Thyroid gland (tissue), 4 donors: Measurements from ENCODE around the gene FALEC. TPM values are rescaled to one million over a fixed set of nuclear protein-coding genes. Genes with fewer than 3 reads are reported as not detected.
A peak's percentile ranks its signal among the peaks of the same experiment; 100 is the strongest.

Experiments
- DNase-seq, 2 donors: peaks; one replicate each; pipeline ENCODE4 v3.0.0-alpha.2; 2019
- H3K27ac ChIP-seq, 3 donors: fragments of 200-600 bp; sonication (generic); 1 replicate in 2 of 3; 2 replicates in 1 of 3; pipeline ENCODE4 v1.5.1; 2016 to 2019; ENCODE audit warnings: mild to moderate bottlenecking in 1 of 3, moderate library complexity in 1 of 3
- H3K27me3 ChIP-seq: fragments of 200-600 bp; sonication (generic); one replicate; pipeline ENCODE4 v1.5.1; 2019
- H3K36me3 ChIP-seq, 2 donors: fragments of 200-600 bp; sonication (generic); one replicate each; pipeline ENCODE4 v1.5.1; 2016 to 2019
- H3K4me1 ChIP-seq, 2 donors: fragments of 200-600 bp; sonication (generic); one replicate each; pipeline ENCODE4 v1.5.1; 2017 to 2019
- H3K4me3 ChIP-seq, 3 donors: fragments of 200-600 bp; sonication (generic); replicated peaks in 1 of 3; 1 replicate in 2 of 3; 2 replicates in 1 of 3; pipeline ENCODE4 v1.5.1; 2016; ENCODE audit warnings: mild to moderate bottlenecking in 1 of 3
- H3K9me3 ChIP-seq: fragments of 200-600 bp; sonication (generic); one replicate; pipeline ENCODE4 v1.5.1; 2017
- POLR2A ChIP-seq, 2 donors: fragments of 450-650 bp; IDR thresholded peaks; one replicate each; pipeline ENCODE4 v1.6.1; 2017; ENCODE audit warnings: antibody characterized with exemption in 2 of 2, mild to moderate bottlenecking in 2 of 2, moderate library complexity in 1 of 2
- WGBS, 2 donors: methylation state at CpG; one replicate each; pipeline ENCODE4 v1.1.5; 2017; 5-methylcytosine and 5-hydroxymethylcytosine counted together
- intact Hi-C: fragments of 100-400 bp; cut with DNase I; formaldehyde crosslinking; loops from one replicate; pipeline ENCODE4 v1.15.1; 2023
- total RNA-seq, 4 donors: library from RNA; depleted of rRNA; stranded (reverse); fragments of >200 nt; gene quantifications; one replicate each; pipeline ENCODE4 v1.2.3, GENCODE V29; 2016
- TF ChIP-seq, protein P1 (sequence below), 6 experiments: fragments of 200-600 bp in 3 of 6; fragments of 450-650 bp in 3 of 6; sonication (generic) in 3 of 6; IDR thresholded peaks; one replicate each; pipeline ENCODE4 v1.5.1; 2016 to 2019; ENCODE audit warnings: antibody characterized with exemption in 6 of 6, mild to moderate bottlenecking in 2 of 6, inconsistent platforms in 1 of 6, moderate library complexity in 1 of 6

Gene FALEC
- total RNA-seq, 4 donors from 2014 or later, result not detected

DNA sequence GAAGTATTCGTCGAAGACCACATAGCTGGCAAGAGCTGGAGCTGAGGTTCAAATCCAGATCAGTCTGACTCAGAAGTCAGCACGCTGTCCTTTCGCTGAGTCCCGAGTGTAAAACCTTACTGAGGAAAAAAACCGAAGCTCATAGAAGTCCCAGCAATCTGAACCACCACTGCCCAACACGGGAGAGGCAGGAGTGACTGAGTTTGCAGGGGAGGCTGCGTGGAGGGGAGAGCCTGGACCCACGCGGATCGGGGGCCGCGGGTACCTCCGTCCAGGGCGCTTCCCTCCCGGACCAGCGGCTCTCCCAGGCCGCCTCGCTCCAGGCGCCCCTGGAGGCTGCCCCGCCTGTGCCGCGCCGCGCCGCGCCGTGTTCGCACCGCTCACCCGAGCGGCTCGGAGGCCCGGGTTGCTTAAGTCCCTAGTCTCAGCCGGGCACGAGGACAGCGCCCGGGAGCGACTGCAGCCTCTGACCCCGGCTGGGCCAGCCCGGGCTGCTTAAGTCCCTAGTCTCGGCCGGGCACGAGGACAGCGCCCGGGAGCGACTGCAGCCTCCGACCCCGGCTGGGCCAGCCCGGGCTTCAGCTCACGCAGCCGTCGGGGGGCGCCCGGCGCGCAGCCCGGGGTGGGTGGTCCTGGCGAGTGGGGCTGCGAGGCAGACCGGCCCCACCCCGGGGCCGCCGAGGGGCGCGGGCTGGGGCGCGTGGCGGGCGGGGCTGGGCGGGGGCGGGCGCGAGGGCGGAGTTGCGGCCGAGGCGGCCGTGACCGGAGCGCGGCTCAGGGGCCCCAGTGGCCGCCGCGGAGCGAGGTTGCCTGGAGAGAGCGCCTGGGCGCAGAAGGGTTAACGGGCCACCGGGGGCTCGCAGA, 33.3 kb downstream of the FALEC start, which contains the start of gene ADAMTSL4:
Gene ADAMTSL4, plus strand, starts transcription at position 777 of the 864 bp plus-strand sequence. CDS start 2,881 bp downstream, outside the sequence.
- Histone ChIP-seq H3K36me3 (no peaks in the 10 kb centered on the region), H3K4me1 (peaks cover 6 to 40% of the 10 kb centered on the region in 2 donors), H3K4me3 (peak within 1 kb of the TSS in 1 of 3 donors; percentile 43), H3K9me3 (no peaks in the 10 kb centered on the region), H3K27ac (peak within 1 kb of the TSS in 2 of 3 donors; percentile 80 to 85), H3K27me3 (no peaks in the 10 kb centered on the region)
- TF ChIP-seq, protein P1, sequence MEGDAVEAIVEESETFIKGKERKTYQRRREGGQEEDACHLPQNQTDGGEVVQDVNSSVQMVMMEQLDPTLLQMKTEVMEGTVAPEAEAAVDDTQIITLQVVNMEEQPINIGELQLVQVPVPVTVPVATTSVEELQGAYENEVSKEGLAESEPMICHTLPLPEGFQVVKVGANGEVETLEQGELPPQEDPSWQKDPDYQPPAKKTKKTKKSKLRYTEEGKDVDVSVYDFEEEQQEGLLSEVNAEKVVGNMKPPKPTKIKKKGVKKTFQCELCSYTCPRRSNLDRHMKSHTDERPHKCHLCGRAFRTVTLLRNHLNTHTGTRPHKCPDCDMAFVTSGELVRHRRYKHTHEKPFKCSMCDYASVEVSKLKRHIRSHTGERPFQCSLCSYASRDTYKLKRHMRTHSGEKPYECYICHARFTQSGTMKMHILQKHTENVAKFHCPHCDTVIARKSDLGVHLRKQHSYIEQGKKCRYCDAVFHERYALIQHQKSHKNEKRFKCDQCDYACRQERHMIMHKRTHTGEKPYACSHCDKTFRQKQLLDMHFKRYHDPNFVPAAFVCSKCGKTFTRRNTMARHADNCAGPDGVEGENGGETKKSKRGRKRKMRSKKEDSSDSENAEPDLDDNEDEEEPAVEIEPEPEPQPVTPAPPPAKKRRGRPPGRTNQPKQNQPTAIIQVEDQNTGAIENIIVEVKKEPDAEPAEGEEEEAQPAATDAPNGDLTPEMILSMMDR (IDR thresholded peaks at IDR 0.05), result peak in 1 of 6 experiments; percentile 20
- peak in 1 of 2 donors; percentile 34 for TF ChIP-seq POLR2A (IDR thresholded peaks at IDR 0.05)
- WGBS, 2 donors, result 2 to 3% methylated on average over 16 to 19 of the region's 91 CpGs
- intact Hi-C loops, result no loop called here
- DNase-seq, result peak; percentile 73 to 78

DNA sequence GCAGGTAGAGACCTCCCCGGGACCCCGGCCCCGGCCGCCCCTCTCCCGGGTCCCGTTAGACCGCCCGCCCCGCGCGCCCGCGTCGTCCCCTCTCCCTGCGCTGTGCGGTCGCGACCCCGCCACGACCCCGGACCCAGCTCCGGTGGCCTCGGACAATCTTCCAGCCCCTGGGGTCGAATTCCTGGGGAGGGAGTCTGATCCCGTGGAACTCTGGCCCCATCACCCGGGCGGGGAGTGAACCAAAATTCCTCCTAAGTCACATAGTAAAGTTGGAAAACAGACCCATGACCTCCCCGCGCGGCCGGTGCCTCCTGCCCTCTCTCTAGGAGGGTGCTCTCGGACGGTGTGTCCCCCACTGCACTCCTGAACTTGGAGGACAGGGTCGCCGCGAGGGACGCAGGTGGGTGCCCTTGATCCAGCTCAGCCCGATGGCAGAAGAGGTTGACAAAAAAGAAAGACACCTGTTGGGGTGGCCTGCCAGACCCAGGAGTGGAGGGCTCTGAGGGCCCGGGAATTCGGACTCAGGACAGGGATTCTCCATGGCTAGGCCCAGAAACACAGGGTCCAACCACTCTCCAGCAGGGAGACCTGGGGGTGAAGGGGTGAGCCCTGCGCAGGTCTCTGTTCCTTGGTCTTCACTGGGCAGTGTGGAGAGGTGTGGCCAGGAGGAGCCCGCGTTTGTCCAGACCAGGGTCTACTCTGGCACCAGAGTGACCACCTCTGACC, 34.1 kb downstream of the FALEC start:
- TF ChIP-seq, protein P1 (IDR thresholded peaks at IDR 0.05), result peak in 1 of 6 experiments; percentile 16
- no peak for TF ChIP-seq POLR2A (IDR thresholded peaks at IDR 0.05)
- H3K4me3 ChIP-seq, result peak overlapping the region in 1 of 3 donors; percentile 43
- intact Hi-C loops, result loop anchor here (10.0 kb wide), 1 partner anchor 445 kb away; no protein-coding TSS in a partner anchor

DNA sequence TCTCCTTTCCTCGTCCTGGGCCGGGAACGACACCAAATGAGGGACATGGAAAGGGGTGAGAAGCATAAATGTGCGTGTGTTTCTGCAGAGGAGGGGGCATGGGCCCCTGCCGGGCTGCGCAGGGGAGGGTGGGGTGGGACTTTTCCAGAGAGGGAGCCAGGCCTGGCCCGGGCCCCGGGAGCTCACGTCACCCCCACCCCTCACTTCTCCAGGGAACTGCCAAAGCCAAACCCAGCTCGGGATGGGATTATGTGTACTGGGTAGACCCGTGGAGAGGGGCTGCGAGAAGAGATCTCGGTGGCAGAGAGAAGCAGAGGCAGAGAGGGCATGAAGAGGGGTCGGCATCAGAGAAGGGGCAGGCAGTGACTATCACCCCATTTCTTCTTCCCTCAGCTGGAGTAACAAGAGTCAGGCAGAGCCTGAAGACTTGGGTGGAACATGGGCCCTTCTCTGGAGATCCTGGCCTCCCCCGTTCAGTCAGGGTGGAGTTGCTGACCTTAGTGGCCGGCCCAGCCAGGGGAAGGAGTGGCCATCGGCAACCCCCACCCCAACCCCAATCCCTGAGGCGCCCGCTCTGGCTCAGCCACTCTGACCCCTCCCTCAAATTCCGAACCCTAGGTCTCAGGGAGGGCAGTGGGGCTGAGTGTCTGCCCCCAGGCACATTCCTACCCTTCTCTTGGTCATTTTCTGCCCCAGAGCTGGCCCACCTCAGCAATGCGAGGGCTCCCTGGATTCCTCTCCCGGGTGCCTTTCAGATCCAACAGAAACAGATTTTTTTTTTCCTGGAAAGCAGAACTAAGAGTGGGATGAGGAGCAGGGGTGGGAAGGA, 34.9 kb downstream of the FALEC start:
- H3K4me1 ChIP-seq, result peaks cover 6 to 40% of the 10 kb centered on the region in 2 donors
- DNase-seq, result no peak
- no peaks in the 10 kb centered on the region for H3K36me3 ChIP-seq
- H3K9me3 ChIP-seq, result no peaks in the 10 kb centered on the region
- intact Hi-C loops, result loop anchor here (10.0 kb wide), 1 partner anchor 444 kb away; no protein-coding TSS in a partner anchor
- TF ChIP-seq, protein P1 (IDR thresholded peaks at IDR 0.05), result no peak
- no peak for TF ChIP-seq POLR2A (IDR thresholded peaks at IDR 0.05)
- H3K4me3 ChIP-seq, result peak overlapping the region in 1 of 3 donors; percentile 43
- 63 to 73% methylated on average over 22 of the region's 22 CpGs for WGBS, 2 donors
- peak overlapping the region in 2 of 3 donors; percentile 74 to 85 for H3K27ac ChIP-seq
- no peaks in the 10 kb centered on the region for H3K27me3 ChIP-seq

More for the DNA sequence above, 34.1 kb downstream of the FALEC start:
- Histone ChIP-seq H3K36me3 (no peaks in the 10 kb centered on the region), H3K27me3 (no peaks in the 10 kb centered on the region), H3K4me1 (peaks cover 6 to 40% of the 10 kb centered on the region in 2 donors), H3K27ac (peak overlapping the region in 2 of 3 donors; percentile 74 to 85), H3K9me3 (no peaks in the 10 kb centered on the region)
- DNase-seq, result peak in 1 of 2 donors; percentile 32
- 18 to 22% methylated on average over 27 to 39 of the region's 43 CpGs for WGBS, 2 donors

DNA sequence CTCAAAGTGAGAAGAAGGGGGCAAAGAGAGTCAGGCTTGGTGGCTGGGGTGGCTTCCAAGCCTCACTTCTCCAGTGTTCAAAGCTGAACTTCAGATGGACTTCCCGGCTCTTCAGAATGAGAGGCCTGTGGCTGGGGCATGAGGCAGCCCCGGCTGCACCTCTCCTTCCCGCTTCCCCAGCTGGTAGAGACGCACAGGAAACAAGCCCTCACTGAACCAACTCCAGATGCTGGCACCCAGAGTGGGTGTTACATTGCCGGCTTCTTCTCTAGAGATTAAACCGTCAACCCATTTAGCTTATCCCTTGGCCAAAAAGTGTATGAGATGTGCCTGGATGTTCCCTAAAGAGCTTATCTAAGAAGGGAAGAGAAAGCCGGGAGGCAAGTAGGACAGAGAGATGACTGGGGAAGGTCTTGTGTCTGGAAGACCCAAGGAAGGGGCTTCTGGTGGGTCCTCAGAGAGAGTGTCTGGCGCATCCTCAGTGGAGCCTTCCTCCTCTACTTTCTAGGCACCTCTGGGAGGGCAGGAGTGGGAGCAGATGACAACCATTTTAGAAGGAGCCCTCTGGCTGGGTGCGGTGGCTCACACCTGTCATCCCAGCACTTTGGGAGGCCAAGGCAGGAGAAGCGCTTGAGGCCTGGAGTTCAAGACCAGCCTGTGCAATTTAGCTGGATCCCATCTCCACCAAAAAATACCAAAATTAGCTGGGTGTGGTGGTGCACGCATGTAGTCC, 35.7 kb downstream of the FALEC start:
- Histone ChIP-seq H3K9me3 (no peaks in the 10 kb centered on the region), H3K27ac (peak overlapping the region in 2 of 3 donors; percentile 74 to 85), H3K4me1 (peaks cover 6 to 40% of the 10 kb centered on the region in 2 donors), H3K4me3 (no peak overlapping the region), H3K27me3 (no peaks in the 10 kb centered on the region), H3K36me3 (no peaks in the 10 kb centered on the region)
- 65 to 79% methylated on average over 10 to 11 of the region's 11 CpGs for WGBS, 2 donors
- TF ChIP-seq POLR2A (IDR thresholded peaks at IDR 0.05), result no peak
- TF ChIP-seq, protein P1 (IDR thresholded peaks at IDR 0.05), result no peak
- intact Hi-C loops, result loop anchor here (10.0 kb wide), 1 partner anchor 444 kb away; no protein-coding TSS in a partner anchor
- no peak for DNase-seq
